Choroid plexus epithelial cell (primary cell): Measurements from ENCODE around the gene AKNA.

Experiments
- DNase-seq: peaks from one replicate; pipeline ENCODE4 v3.0.0-alpha.2; 2010; ENCODE audit warnings: low read depth
- H3K4me3 ChIP-seq: 2 replicates; pipeline ENCODE4 v1.5.1; 2011; ENCODE audit warnings: low read depth, mild to moderate bottlenecking, control low read depth, low read length, moderate library complexity
- TF ChIP-seq, protein P1 (sequence below): conservative IDR thresholded peaks from 2 replicates; pipeline ENCODE4 v1.5.1; 2011; ENCODE audit warnings: low read depth, mild to moderate bottlenecking, control low read depth, inconsistent platforms, low read length, moderate library complexity

Gene AKNA

GRCh38 chr9:114351932-114352331 is 35.9 kb downstream of the AKNA start:
- TF ChIP-seq, protein P1, sequence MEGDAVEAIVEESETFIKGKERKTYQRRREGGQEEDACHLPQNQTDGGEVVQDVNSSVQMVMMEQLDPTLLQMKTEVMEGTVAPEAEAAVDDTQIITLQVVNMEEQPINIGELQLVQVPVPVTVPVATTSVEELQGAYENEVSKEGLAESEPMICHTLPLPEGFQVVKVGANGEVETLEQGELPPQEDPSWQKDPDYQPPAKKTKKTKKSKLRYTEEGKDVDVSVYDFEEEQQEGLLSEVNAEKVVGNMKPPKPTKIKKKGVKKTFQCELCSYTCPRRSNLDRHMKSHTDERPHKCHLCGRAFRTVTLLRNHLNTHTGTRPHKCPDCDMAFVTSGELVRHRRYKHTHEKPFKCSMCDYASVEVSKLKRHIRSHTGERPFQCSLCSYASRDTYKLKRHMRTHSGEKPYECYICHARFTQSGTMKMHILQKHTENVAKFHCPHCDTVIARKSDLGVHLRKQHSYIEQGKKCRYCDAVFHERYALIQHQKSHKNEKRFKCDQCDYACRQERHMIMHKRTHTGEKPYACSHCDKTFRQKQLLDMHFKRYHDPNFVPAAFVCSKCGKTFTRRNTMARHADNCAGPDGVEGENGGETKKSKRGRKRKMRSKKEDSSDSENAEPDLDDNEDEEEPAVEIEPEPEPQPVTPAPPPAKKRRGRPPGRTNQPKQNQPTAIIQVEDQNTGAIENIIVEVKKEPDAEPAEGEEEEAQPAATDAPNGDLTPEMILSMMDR = no peak
- no peak for DNase-seq
- H3K4me3 ChIP-seq = no peak overlapping the region

- DNase-seq = no peak
- H3K4me3 ChIP-seq = no peak overlapping the region
- TF ChIP-seq, protein P1 = no peak
Measured at GRCh38 chr9:114350636-114351401, 37.0 kb downstream of the AKNA start.

DNA sequence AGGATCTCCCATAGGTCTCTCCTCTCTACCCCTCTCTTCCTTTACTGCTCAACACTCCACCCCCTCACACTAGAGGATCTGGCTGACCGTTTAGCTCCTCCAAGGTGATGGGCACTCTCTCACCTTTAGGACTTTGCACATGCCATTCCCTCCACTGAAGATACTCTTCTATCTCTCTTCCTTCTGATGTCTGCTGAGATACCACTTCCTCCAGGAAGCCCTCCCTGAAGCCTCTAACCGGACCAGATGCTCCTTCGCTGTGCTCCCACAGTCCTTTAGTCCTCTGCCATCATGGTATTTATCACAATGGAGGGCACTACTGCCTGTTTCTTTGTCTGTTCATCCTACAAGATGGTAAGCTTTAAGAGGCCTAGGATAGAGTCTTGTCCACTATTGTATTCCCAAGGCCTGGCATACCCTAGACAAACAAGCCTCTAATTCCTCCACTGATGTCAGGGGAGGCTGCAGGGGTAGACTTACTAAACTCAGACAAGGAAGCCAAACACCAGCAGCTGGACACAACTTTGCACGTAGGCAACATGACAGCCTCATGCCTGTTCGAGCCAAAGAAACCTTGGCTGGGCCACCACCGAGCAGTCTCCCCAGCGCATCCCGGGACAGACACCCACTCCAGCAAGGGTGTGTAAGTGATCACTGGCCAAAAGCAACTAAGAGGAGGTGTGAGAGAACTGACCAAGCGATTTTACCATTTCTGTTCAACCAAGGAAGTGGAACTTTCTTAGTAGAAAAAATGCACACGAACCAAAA is 37.9 kb downstream of the AKNA start:
- TF ChIP-seq, protein P1 = no peak
- no peak for DNase-seq
- H3K4me3 ChIP-seq = no peak overlapping the region

GRCh38 chr9:114348906-114349482 is 38.8 kb downstream of the AKNA start:
- TF ChIP-seq, protein P1 = no peak
- H3K4me3 ChIP-seq = no peak overlapping the region
- DNase-seq = peak; percentile 99

DNA sequence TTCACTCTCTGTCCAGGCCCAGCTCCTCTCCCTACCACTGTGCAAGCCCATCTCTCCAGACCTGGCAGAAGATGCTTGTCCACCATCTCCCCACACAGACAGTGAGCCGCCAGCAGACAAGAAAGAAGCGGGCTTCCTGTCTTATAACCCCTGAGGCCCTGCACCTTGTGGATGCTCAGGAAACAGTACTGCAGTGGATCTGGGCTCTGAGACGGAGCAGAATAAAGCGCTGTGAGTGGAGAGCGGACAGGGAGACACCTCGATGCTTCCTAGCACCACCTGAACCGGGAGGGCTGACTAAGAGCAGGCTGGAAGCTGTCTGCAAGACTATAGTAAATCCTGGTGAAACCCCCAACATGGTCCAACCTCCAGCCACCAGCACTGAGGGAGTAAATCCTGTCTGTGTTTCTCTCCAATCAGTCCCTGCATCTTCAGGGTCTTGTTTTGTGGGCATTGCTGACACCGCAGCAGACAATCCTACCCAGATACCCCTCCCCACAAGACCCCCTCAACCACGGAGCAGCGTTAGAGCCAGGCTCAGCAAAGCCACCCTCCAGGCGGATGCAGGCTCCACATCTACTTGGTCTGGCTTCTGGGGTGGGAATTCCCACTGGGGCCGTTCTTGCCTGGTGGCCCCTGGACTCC is 39.4 kb downstream of the AKNA start:
- H3K4me3 ChIP-seq = no peak overlapping the region
- TF ChIP-seq, protein P1 = no peak

DNA sequence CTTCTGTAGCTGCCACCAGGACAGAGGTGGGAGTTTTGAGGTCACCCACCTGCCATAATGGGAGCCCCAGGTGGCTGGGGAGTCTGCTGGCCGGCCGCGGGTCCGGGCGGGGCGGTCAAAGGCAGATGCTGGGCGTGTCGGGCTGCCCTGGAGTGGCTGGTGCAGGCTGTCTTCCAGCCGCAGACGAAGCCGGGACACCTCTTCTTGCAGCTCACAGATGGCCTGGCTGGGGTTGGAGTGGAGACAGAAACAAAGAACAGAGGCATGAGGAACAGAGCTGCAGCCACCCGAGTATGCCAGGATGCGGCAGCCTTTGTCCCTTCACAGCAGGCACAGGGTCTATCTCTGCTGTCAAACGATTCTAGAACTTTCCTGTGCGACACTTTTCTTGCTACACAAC is 40.1 kb downstream of the AKNA start:
- H3K4me3 ChIP-seq = no peak overlapping the region
- DNase-seq = no peak
- TF ChIP-seq, protein P1 = no peak

More for the DNA sequence above, 39.4 kb downstream of the AKNA start:
- peak; percentile 11 for DNase-seq
